ENCODE data around the gene MTF1.

The MTF1 gene

DNA sequence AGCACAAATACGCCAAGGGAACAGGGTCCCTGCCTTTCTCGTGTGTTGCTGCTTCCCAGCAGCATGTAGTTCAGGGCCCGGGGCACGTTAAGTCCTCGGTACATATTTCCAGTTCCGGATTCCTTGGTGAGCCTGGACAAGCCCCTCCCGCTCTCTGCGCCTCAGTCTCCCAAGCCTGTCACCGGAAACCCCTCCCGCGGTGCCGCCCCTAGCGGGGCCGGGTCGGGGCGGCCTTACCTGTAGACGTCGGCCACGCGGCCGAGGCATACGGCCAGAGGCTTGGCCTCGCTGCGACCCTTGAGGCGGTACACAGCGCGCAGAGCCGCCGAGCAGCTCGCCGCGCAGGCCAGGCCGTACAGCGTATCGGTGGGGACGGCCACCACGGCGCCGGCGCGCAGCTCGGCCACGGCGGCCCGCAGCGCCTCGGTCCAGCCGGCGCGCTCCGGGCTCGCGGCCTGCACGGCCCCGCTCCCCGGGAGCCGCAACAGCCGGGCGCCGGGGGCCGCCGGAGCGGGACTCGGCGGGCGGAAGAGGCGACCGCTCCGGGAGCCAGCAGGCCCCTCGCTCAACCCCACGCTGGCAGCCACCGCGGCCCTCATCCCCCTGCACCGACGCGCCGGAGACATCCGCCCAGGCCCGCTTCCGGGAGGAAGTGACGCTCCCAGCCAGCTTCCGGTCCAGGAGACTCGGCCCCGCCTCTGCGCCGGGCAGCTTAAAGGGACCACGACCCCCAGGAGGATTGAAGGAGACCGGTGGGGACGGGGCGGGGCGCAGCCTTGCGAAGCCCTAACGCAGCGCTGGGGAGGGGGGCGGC lies 51.6 kb downstream of the MTF1 start, which contains the start of the genes C1orf122 and YRDC (continued):
- TF ChIP-seq KLF9 (tag by site-specific recombination; IDR thresholded peaks at IDR 0.05; ENCODE audit: low read depth) (peak; percentile 8; the same call in 1 of the 2 replicates), KLF1 (tag by site-specific recombination; IDR thresholded peaks at IDR 0.05) (peak; percentile 9; the same call in 1 of the 2 replicates), ZBTB26 (tag by site-specific recombination; optimal IDR thresholded peaks at IDR 0.05) (peak; percentile 51), GLIS2 (tag by site-specific recombination; IDR thresholded peaks at IDR 0.05) (no peak), ZNF18 (tag by site-specific recombination; IDR thresholded peaks at IDR 0.05) (no peak), ZNF600 (tag by site-specific recombination; IDR thresholded peaks at IDR 0.05) (0 out of 2 replicates have a peak, but pooled peaks have one; percentile 12), ZBTB11 (tag by site-specific recombination; conservative IDR thresholded peaks at IDR 0.05; ENCODE audit: low read depth) (peak; percentile 94), ZNF324 (tag by site-specific recombination; IDR thresholded peaks at IDR 0.05) (0 out of 2 replicates have a peak, but pooled peaks have one; percentile 21), KLF16 (tag by site-specific recombination; IDR thresholded peaks at IDR 0.05) (0 out of 2 replicates have a peak, but pooled peaks have one; percentile 35), ZFP3 (tag by site-specific recombination; IDR thresholded peaks at IDR 0.05; ENCODE audit: low read depth) (no peak), ZNF488 (tag by site-specific recombination; IDR thresholded peaks at IDR 0.05) (no peak), ZNF677 (tag by site-specific recombination; IDR thresholded peaks at IDR 0.05) (0 out of 2 replicates have a peak, but pooled peaks have one; percentile 23), SCRT2 (tag by site-specific recombination; IDR thresholded peaks at IDR 0.05) (peak; percentile 39; the same call in 1 of the 2 replicates), SP3 (tag by site-specific recombination; IDR thresholded peaks at IDR 0.05) (peak; percentile 88), ZBTB20 (tag by site-specific recombination; IDR thresholded peaks at IDR 0.05) (peak; percentile 42; the same call in 1 of the 2 replicates), ZNF692 (tag by site-specific recombination; IDR thresholded peaks at IDR 0.05) (peak; percentile 23; the same call in 1 of the 2 replicates)
- TF ChIP-seq, protein P1, sequence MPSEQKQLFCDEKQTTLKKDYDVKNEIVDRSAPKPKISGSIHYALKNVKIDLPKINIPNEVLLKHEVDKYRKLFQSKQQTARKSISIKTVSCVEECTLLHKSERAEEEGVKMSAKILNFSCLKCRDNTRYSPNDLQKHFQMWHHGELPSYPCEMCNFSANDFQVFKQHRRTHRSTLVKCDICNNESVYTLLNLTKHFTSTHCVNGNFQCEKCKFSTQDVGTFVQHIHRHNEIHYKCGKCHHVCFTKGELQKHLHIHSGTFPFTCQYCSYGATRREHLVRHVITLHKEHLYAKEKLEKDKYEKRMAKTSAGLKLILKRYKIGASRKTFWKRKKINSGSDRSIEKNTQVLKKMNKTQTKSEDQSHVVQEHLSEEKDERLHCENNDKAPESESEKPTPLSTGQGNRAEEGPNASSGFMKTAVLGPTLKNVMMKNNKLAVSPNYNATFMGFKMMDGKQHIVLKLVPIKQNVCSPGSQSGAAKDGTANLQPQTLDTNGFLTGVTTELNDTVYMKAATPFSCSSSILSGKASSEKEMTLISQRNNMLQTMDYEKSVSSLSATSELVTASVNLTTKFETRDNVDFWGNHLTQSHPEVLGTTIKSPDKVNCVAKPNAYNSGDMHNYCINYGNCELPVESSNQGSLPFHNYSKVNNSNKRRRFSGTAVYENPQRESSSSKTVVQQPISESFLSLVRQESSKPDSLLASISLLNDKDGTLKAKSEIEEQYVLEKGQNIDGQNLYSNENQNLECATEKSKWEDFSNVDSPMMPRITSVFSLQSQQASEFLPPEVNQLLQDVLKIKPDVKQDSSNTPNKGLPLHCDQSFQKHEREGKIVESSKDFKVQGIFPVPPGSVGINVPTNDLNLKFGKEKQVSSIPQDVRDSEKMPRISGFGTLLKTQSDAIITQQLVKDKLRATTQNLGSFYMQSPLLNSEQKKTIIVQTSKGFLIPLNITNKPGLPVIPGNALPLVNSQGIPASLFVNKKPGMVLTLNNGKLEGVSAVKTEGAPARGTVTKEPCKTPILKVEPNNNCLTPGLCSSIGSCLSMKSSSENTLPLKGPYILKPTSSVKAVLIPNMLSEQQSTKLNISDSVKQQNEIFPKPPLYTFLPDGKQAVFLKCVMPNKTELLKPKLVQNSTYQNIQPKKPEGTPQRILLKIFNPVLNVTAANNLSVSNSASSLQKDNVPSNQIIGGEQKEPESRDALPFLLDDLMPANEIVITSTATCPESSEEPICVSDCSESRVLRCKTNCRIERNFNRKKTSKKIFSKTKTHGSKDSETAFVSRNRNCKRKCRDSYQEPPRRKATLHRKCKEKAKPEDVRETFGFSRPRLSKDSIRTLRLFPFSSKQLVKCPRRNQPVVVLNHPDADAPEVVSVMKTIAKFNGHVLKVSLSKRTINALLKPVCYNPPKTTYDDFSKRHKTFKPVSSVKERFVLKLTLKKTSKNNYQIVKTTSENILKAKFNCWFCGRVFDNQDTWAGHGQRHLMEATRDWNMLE (tag by site-specific recombination; conservative IDR thresholded peaks at IDR 0.05; ENCODE audit: low read depth) = 0 out of 2 replicates have a peak, but pooled peaks have one; percentile 42
